K562 (cell line): ENCODE measurements around the gene TPX2. TPM values are rescaled to one million over a fixed set of nuclear protein-coding genes. Genes with fewer than 3 reads are reported as not detected.

Experiments
- AFF1 ChIP-seq, 2 experiments: fragments of 450-650 bp; IDR thresholded peaks; 2 replicates each; pipeline ENCODE4 v1.6.1; 2018; ENCODE audit warnings: mild to moderate bottlenecking in 2 of 2, low read depth in 1 of 2; ENCODE audit not compliant: partially characterized antibody in 2 of 2
- ATF3 ChIP-seq, 2 experiments: fragments of 450-650 bp in 1 of 2; sonication (generic) in 1 of 2; formaldehyde crosslinking in 1 of 2; IDR thresholded peaks in 1 of 2; conservative IDR thresholded peaks in 1 of 2; 2 replicates each; pipeline versions ENCODE4 v1.6.1 to v1.8.1; 2016 to 2023; ENCODE audit warnings: mild to moderate bottlenecking in 2 of 2, moderate library complexity in 2 of 2, inconsistent platforms in 1 of 2, missing genetic modification reagents in 1 of 2
- TAF1 ChIP-seq: IDR thresholded peaks from 2 replicates; pipeline ENCODE4 v1.6.1; 2011; ENCODE audit warnings: mild to moderate bottlenecking, low read length, moderate library complexity; ENCODE audit not compliant: insufficient read depth, control insufficient read depth, severe bottlenecking; ENCODE audit errors: extremely low read depth
- polyA plus RNA-seq, 8 experiments: library from polyadenylated mRNA; depleted of rRNA in 4 of 8; stranded (reverse) in 5 of 8; unstranded in 3 of 8; fragments of >200 nt; fragmentation: Nextera tagmentation in 2 of 8; fragmentation: Illumina TruSeq in 1 of 8; extraction: Ambion mirVana in 2 of 8; extraction: Trizol in 1 of 8; gene quantifications; 2 replicates each; pipeline versions ENCODE4 v1.2.1 to v1.2.3, GENCODE V29; 2011 to 2014; ENCODE audit warnings: inconsistent platforms in 1 of 8, missing spikeins in 1 of 8
- total RNA-seq, 7 experiments: library from RNA; depleted of rRNA in 6 of 7; stranded (reverse); fragments of >200 nt in 6 of 7; fragmentation: Illumina TruSeq in 2 of 7; extraction: Trizol in 2 of 7; gene quantifications; 2 replicates each; pipeline versions ENCODE4 v1.2.1 to v1.2.3, GENCODE V29; 2011 to 2021; ENCODE audit warnings: low replicate concordance in 1 of 7
- TF ChIP-seq, protein P1 (sequence below): fragments of 200-600 bp; sonication (generic); IDR thresholded peaks from one replicate; pipeline ENCODE4 v1.6.1; 2012; ENCODE audit warnings: mild to moderate bottlenecking, low read depth, low read length, inconsistent platforms

TPX2 gene
- total and polyA plus RNA-seq, 9 of the 15 experiments (the other 6 are each of a cell fraction or from before 2014, with no cell fraction given), result 48.0 to 241 (median 133) TPM

- no peak for TF ChIP-seq ATF3 (IDR thresholded peaks at IDR 0.05)
- peak; percentile 79; the same call in 1 of the 2 replicates for TF ChIP-seq ATF3 (CRISPR knock-in tag; conservative IDR thresholded peaks at IDR 0.05)
- TF ChIP-seq, protein P1, sequence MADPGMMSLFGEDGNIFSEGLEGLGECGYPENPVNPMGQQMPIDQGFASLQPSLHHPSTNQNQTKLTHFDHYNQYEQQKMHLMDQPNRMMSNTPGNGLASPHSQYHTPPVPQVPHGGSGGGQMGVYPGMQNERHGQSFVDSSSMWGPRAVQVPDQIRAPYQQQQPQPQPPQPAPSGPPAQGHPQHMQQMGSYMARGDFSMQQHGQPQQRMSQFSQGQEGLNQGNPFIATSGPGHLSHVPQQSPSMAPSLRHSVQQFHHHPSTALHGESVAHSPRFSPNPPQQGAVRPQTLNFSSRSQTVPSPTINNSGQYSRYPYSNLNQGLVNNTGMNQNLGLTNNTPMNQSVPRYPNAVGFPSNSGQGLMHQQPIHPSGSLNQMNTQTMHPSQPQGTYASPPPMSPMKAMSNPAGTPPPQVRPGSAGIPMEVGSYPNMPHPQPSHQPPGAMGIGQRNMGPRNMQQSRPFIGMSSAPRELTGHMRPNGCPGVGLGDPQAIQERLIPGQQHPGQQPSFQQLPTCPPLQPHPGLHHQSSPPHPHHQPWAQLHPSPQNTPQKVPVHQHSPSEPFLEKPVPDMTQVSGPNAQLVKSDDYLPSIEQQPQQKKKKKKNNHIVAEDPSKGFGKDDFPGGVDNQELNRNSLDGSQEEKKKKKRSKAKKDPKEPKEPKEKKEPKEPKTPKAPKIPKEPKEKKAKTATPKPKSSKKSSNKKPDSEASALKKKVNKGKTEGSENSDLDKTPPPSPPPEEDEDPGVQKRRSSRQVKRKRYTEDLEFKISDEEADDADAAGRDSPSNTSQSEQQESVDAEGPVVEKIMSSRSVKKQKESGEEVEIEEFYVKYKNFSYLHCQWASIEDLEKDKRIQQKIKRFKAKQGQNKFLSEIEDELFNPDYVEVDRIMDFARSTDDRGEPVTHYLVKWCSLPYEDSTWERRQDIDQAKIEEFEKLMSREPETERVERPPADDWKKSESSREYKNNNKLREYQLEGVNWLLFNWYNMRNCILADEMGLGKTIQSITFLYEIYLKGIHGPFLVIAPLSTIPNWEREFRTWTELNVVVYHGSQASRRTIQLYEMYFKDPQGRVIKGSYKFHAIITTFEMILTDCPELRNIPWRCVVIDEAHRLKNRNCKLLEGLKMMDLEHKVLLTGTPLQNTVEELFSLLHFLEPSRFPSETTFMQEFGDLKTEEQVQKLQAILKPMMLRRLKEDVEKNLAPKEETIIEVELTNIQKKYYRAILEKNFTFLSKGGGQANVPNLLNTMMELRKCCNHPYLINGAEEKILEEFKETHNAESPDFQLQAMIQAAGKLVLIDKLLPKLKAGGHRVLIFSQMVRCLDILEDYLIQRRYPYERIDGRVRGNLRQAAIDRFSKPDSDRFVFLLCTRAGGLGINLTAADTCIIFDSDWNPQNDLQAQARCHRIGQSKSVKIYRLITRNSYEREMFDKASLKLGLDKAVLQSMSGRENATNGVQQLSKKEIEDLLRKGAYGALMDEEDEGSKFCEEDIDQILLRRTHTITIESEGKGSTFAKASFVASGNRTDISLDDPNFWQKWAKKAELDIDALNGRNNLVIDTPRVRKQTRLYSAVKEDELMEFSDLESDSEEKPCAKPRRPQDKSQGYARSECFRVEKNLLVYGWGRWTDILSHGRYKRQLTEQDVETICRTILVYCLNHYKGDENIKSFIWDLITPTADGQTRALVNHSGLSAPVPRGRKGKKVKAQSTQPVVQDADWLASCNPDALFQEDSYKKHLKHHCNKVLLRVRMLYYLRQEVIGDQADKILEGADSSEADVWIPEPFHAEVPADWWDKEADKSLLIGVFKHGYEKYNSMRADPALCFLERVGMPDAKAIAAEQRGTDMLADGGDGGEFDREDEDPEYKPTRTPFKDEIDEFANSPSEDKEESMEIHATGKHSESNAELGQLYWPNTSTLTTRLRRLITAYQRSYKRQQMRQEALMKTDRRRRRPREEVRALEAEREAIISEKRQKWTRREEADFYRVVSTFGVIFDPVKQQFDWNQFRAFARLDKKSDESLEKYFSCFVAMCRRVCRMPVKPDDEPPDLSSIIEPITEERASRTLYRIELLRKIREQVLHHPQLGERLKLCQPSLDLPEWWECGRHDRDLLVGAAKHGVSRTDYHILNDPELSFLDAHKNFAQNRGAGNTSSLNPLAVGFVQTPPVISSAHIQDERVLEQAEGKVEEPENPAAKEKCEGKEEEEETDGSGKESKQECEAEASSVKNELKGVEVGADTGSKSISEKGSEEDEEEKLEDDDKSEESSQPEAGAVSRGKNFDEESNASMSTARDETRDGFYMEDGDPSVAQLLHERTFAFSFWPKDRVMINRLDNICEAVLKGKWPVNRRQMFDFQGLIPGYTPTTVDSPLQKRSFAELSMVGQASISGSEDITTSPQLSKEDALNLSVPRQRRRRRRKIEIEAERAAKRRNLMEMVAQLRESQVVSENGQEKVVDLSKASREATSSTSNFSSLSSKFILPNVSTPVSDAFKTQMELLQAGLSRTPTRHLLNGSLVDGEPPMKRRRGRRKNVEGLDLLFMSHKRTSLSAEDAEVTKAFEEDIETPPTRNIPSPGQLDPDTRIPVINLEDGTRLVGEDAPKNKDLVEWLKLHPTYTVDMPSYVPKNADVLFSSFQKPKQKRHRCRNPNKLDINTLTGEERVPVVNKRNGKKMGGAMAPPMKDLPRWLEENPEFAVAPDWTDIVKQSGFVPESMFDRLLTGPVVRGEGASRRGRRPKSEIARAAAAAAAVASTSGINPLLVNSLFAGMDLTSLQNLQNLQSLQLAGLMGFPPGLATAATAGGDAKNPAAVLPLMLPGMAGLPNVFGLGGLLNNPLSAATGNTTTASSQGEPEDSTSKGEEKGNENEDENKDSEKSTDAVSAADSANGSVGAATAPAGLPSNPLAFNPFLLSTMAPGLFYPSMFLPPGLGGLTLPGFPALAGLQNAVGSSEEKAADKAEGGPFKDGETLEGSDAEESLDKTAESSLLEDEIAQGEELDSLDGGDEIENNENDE, result no peak
- peak; percentile 57 for TF ChIP-seq TAF1
- peak in 1 of 2 experiments; percentile 93 for TF ChIP-seq AFF1 (IDR thresholded peaks at IDR 0.05; ENCODE audit: low read depth in 1 of 2, partially characterized antibody in 2 of 2)
These were observed at the start of gene TPX2 (continued) for GRCh38 chr20:31738729-31739549.
